ENCODE results near the gene ADGRV1.

DNA sequence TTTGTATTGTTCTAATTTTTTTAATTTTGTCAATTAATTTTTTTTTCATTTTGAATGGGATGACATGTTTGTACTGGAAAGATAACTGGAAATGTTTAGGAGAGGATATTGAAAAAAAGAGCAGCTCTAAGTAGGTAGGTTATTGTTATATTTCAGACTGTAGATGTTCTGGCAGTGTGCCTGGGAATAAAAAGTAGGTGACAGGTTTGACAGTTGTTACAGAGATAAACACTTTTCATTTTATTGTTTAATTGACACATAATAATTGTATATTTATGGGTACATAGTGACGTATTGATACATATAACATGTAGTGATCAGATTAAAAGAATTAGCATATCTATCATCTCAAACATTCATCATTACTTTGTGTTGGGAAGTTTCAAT lies 545.5 kb downstream of the ADGRV1 start:
- TF ChIP-seq SP1 (IDR thresholded peaks at IDR 0.05) (no peak), FOXM1 (IDR thresholded peaks at IDR 0.05; ENCODE audit: borderline replicate concordance) (no peak), ZNF384 (IDR thresholded peaks at IDR 0.05) (no peak), L3MBTL2 (conservative IDR thresholded peaks at IDR 0.05) (no peak), HDGF (IDR thresholded peaks at IDR 0.05; ENCODE audit: borderline replicate concordance) (no peak), FOXK2 (IDR thresholded peaks at IDR 0.05) (no peak), BHLHE40 (IDR thresholded peaks at IDR 0.05; ENCODE audit: borderline replicate concordance) (no peak), ELF4 (IDR thresholded peaks at IDR 0.05) (no peak), SUZ12 (IDR thresholded peaks at IDR 0.05) (no peak), CTBP1 (IDR thresholded peaks at IDR 0.05; ENCODE audit: borderline replicate concordance) (no peak), FOXA1 (IDR thresholded peaks at IDR 0.05) (no peak), NFRKB (IDR thresholded peaks at IDR 0.05) (no peak), TARDBP (IDR thresholded peaks at IDR 0.05) (no peak)
- TF ChIP-seq, protein P1, sequence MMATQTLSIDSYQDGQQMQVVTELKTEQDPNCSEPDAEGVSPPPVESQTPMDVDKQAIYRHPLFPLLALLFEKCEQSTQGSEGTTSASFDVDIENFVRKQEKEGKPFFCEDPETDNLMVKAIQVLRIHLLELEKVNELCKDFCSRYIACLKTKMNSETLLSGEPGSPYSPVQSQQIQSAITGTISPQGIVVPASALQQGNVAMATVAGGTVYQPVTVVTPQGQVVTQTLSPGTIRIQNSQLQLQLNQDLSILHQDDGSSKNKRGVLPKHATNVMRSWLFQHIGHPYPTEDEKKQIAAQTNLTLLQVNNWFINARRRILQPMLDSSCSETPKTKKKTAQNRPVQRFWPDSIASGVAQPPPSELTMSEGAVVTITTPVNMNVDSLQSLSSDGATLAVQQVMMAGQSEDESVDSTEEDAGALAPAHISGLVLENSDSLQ (IDR thresholded peaks at IDR 0.05) = no peak
